Upper lobe of left lung (tissue), 4 donors: ENCODE results near the gene FNDC3A.

Experiments
- CTCF ChIP-seq, 6 experiments: fragments of 450-650 bp in 4 of 6; fragments of 200-600 bp in 2 of 6; sonication (generic) in 2 of 6; IDR thresholded peaks; one replicate each; pipeline ENCODE4 v1.5.1; 2016 to 2019; ENCODE audit warnings: antibody characterized with exemption in 6 of 6
- EP300 ChIP-seq, 4 donors: sonication (generic); formaldehyde crosslinking; IDR thresholded peaks; one replicate each; pipeline ENCODE4 v1.5.1; 2017; ENCODE audit warnings: antibody characterized with exemption in 4 of 4, control low read depth in 2 of 4
- POLR2A ChIP-seq, 4 donors: fragments of 450-650 bp; IDR thresholded peaks; one replicate each; pipeline ENCODE4 v1.5.1; 2016 to 2017; ENCODE audit warnings: antibody characterized with exemption in 4 of 4, mild to moderate bottlenecking in 2 of 4
- POLR2AphosphoS5 ChIP-seq, 2 donors: sonication (generic); formaldehyde crosslinking; IDR thresholded peaks; one replicate each; pipeline ENCODE4 v1.5.1; 2017; ENCODE audit warnings: antibody characterized with exemption in 2 of 2

- no peak for TF ChIP-seq CTCF (IDR thresholded peaks at IDR 0.05)
- TF ChIP-seq POLR2AphosphoS5 (IDR thresholded peaks at IDR 0.05): no peak
- TF ChIP-seq POLR2A (IDR thresholded peaks at IDR 0.05): no peak
- no peak for TF ChIP-seq EP300 (IDR thresholded peaks at IDR 0.05)
Measured at GRCh38 chr13:48949566-48950500, 25.9 kb upstream of the FNDC3A start.
